ENCODE data around the gene FOXA1. TPM values are rescaled to one million over a fixed set of nuclear protein-coding genes. Genes with fewer than 3 reads are reported as not detected.

FOXA1 gene
- total and polyA plus RNA-seq, 2 donors, result 0.09 to 0.11 TPM

GRCh38 chr14:37623426-37623951, 28.4 kb upstream of the FOXA1 start:
- no peaks in the 10 kb centered on the region for H3K36me3 ChIP-seq (ENCODE audit: control insufficient read depth in 2 of 2, insufficient read depth in 2 of 2, low read length in 1 of 2)
- no peaks in the 10 kb centered on the region for H3K9me3 ChIP-seq (ENCODE audit: control insufficient read depth in 2 of 2, insufficient read depth in 1 of 2, low read length in 1 of 2)
- H3K4me3 ChIP-seq (ENCODE audit: low read length in 2 of 2), result no peak overlapping the region
- no peaks in the 10 kb centered on the region for H3K4me1 ChIP-seq (ENCODE audit: control insufficient read depth in 2 of 2, insufficient read depth in 2 of 2, low read length in 2 of 2)
- H3K27ac ChIP-seq (ENCODE audit: low read depth in 1 of 2, low read length in 1 of 2), result no peak overlapping the region
- 74% methylated on average over 1 of the region's 1 CpG for WGBS
- no peak for DNase-seq (ENCODE audit: low read depth in 6 of 9, low spot score in 9 of 9)
- H3K27me3 ChIP-seq (ENCODE audit: control insufficient read depth in 2 of 2, insufficient read depth in 1 of 2, low read length in 1 of 2), result peaks cover 6 to 21% of the 10 kb centered on the region in 2 donors

GRCh38 chr14:37622231-37622923, 27.3 kb upstream of the FOXA1 start:
- Histone ChIP-seq H3K9me3 (ENCODE audit: control insufficient read depth in 2 of 2, insufficient read depth in 1 of 2, low read length in 1 of 2) (no peaks in the 10 kb centered on the region), H3K36me3 (ENCODE audit: control insufficient read depth in 2 of 2, insufficient read depth in 2 of 2, low read length in 1 of 2) (no peaks in the 10 kb centered on the region), H3K4me3 (ENCODE audit: low read length in 2 of 2) (no peak overlapping the region), H3K27me3 (ENCODE audit: control insufficient read depth in 2 of 2, insufficient read depth in 1 of 2, low read length in 1 of 2) (peaks cover 6 to 21% of the 10 kb centered on the region in 2 donors), H3K27ac (ENCODE audit: low read depth in 1 of 2, low read length in 1 of 2) (no peak overlapping the region), H3K4me1 (ENCODE audit: control insufficient read depth in 2 of 2, insufficient read depth in 2 of 2, low read length in 2 of 2) (no peaks in the 10 kb centered on the region)
- no peak for DNase-seq (ENCODE audit: low read depth in 6 of 9, low spot score in 9 of 9)
- 9% methylated on average over 81 of the region's 81 CpGs for WGBS

- peaks cover 0 to 6% of the 10 kb centered on the region in 2 donors for H3K9me3 ChIP-seq (ENCODE audit: control insufficient read depth in 2 of 2, insufficient read depth in 1 of 2, low read length in 1 of 2)
- no peak overlapping the region for H3K4me3 ChIP-seq (ENCODE audit: low read length in 2 of 2)
- DNase-seq (ENCODE audit: low read depth in 6 of 9, low spot score in 9 of 9), result no peak
- H3K27ac ChIP-seq (ENCODE audit: low read depth in 1 of 2, low read length in 1 of 2), result no peak overlapping the region
- no peaks in the 10 kb centered on the region for H3K4me1 ChIP-seq (ENCODE audit: control insufficient read depth in 2 of 2, insufficient read depth in 2 of 2, low read length in 2 of 2)
- H3K36me3 ChIP-seq (ENCODE audit: control insufficient read depth in 2 of 2, insufficient read depth in 2 of 2, low read length in 1 of 2), result no peaks in the 10 kb centered on the region
- H3K27me3 ChIP-seq (ENCODE audit: control insufficient read depth in 2 of 2, insufficient read depth in 1 of 2, low read length in 1 of 2), result peaks cover 6 to 21% of the 10 kb centered on the region in 2 donors
Observed at GRCh38 chr14:37620856-37621255, 25.8 kb upstream of the FOXA1 start.

GRCh38 chr14:37618498-37619028, 23.5 kb upstream of the FOXA1 start:
- Histone ChIP-seq H3K36me3 (ENCODE audit: control insufficient read depth in 2 of 2, insufficient read depth in 2 of 2, low read length in 1 of 2) (no peaks in the 10 kb centered on the region), H3K9me3 (ENCODE audit: control insufficient read depth in 2 of 2, insufficient read depth in 1 of 2, low read length in 1 of 2) (peaks cover 0 to 6% of the 10 kb centered on the region in 2 donors), H3K4me1 (ENCODE audit: control insufficient read depth in 2 of 2, insufficient read depth in 2 of 2, low read length in 2 of 2) (no peaks in the 10 kb centered on the region), H3K27ac (ENCODE audit: low read depth in 1 of 2, low read length in 1 of 2) (no peak overlapping the region), H3K27me3 (ENCODE audit: control insufficient read depth in 2 of 2, insufficient read depth in 1 of 2, low read length in 1 of 2) (peaks cover 6 to 20% of the 10 kb centered on the region in 2 donors), H3K4me3 (ENCODE audit: low read length in 2 of 2) (no peak overlapping the region)
- no peak for DNase-seq (ENCODE audit: low read depth in 6 of 9, low spot score in 9 of 9)
- WGBS, result 42% methylated on average over 1 of the region's 1 CpG

GRCh38 chr14:37617864-37618365, 22.9 kb upstream of the FOXA1 start:
- H3K27ac ChIP-seq (ENCODE audit: low read depth in 1 of 2, low read length in 1 of 2), result no peak overlapping the region
- no peaks in the 10 kb centered on the region for H3K4me1 ChIP-seq (ENCODE audit: control insufficient read depth in 2 of 2, insufficient read depth in 2 of 2, low read length in 2 of 2)
- WGBS, result 88% methylated on average over 1 of the region's 1 CpG
- peaks cover 0 to 6% of the 10 kb centered on the region in 2 donors for H3K9me3 ChIP-seq (ENCODE audit: control insufficient read depth in 2 of 2, insufficient read depth in 1 of 2, low read length in 1 of 2)
- H3K36me3 ChIP-seq (ENCODE audit: control insufficient read depth in 2 of 2, insufficient read depth in 2 of 2, low read length in 1 of 2), result no peaks in the 10 kb centered on the region
- peaks cover 6 to 18% of the 10 kb centered on the region in 2 donors for H3K27me3 ChIP-seq (ENCODE audit: control insufficient read depth in 2 of 2, insufficient read depth in 1 of 2, low read length in 1 of 2)
- no peak for DNase-seq (ENCODE audit: low read depth in 6 of 9, low spot score in 9 of 9)
- no peak overlapping the region for H3K4me3 ChIP-seq (ENCODE audit: low read length in 2 of 2)

- H3K4me1 ChIP-seq (ENCODE audit: control insufficient read depth in 2 of 2, insufficient read depth in 2 of 2, low read length in 2 of 2), result no peaks in the 10 kb centered on the region
- no peak overlapping the region for H3K27ac ChIP-seq (ENCODE audit: low read depth in 1 of 2, low read length in 1 of 2)
- no peak overlapping the region for H3K4me3 ChIP-seq (ENCODE audit: low read length in 2 of 2)
- 96% methylated on average over 4 of the region's 4 CpGs for WGBS
- DNase-seq (ENCODE audit: low read depth in 6 of 9, low spot score in 9 of 9), result no peak
- peaks cover 0 to 8% of the 10 kb centered on the region in 2 donors for H3K27me3 ChIP-seq (ENCODE audit: control insufficient read depth in 2 of 2, insufficient read depth in 1 of 2, low read length in 1 of 2)
- no peaks in the 10 kb centered on the region for H3K36me3 ChIP-seq (ENCODE audit: control insufficient read depth in 2 of 2, insufficient read depth in 2 of 2, low read length in 1 of 2)
- H3K9me3 ChIP-seq (ENCODE audit: control insufficient read depth in 2 of 2, insufficient read depth in 1 of 2, low read length in 1 of 2), result peaks cover 0 to 6% of the 10 kb centered on the region in 2 donors
Observed at GRCh38 chr14:37616853-37617252, 21.8 kb upstream of the FOXA1 start.

- H3K4me3 ChIP-seq (ENCODE audit: low read length in 2 of 2), result no peak overlapping the region
- no peak overlapping the region for H3K27ac ChIP-seq (ENCODE audit: low read depth in 1 of 2, low read length in 1 of 2)
- H3K4me1 ChIP-seq (ENCODE audit: control insufficient read depth in 2 of 2, insufficient read depth in 2 of 2, low read length in 2 of 2), result no peaks in the 10 kb centered on the region
- H3K36me3 ChIP-seq (ENCODE audit: control insufficient read depth in 2 of 2, insufficient read depth in 2 of 2, low read length in 1 of 2), result no peaks in the 10 kb centered on the region
- H3K9me3 ChIP-seq (ENCODE audit: control insufficient read depth in 2 of 2, insufficient read depth in 1 of 2, low read length in 1 of 2), result peaks cover 0 to 6% of the 10 kb centered on the region in 2 donors
- H3K27me3 ChIP-seq (ENCODE audit: control insufficient read depth in 2 of 2, insufficient read depth in 1 of 2, low read length in 1 of 2), result peaks cover 0 to 10% of the 10 kb centered on the region in 2 donors
- WGBS, result 99% methylated on average over 3 of the region's 3 CpGs
- no peak for DNase-seq (ENCODE audit: low read depth in 6 of 9, low spot score in 9 of 9)
Observed at GRCh38 chr14:37615582-37616289, 20.7 kb upstream of the FOXA1 start.

- Histone ChIP-seq H3K4me3 (ENCODE audit: low read length in 2 of 2) (no peak overlapping the region), H3K9me3 (ENCODE audit: control insufficient read depth in 2 of 2, insufficient read depth in 1 of 2, low read length in 1 of 2) (no peaks in the 10 kb centered on the region), H3K27me3 (ENCODE audit: control insufficient read depth in 2 of 2, insufficient read depth in 1 of 2, low read length in 1 of 2) (peaks cover 0 to 16% of the 10 kb centered on the region in 2 donors), H3K27ac (ENCODE audit: low read depth in 1 of 2, low read length in 1 of 2) (no peak overlapping the region), H3K36me3 (ENCODE audit: control insufficient read depth in 2 of 2, insufficient read depth in 2 of 2, low read length in 1 of 2) (no peaks in the 10 kb centered on the region), H3K4me1 (ENCODE audit: control insufficient read depth in 2 of 2, insufficient read depth in 2 of 2, low read length in 2 of 2) (no peaks in the 10 kb centered on the region)
- 20% methylated on average over 52 of the region's 52 CpGs for WGBS
- DNase-seq (ENCODE audit: low read depth in 6 of 9, low spot score in 9 of 9), result no peak
Observed at GRCh38 chr14:37610945-37611523, 16.0 kb upstream of the FOXA1 start.

Measured in thymus (tissue), 11 donors.